ENCODE data around the gene MFAP4. TPM values are rescaled to one million over a fixed set of nuclear protein-coding genes. Genes with fewer than 3 reads are reported as not detected.

The MFAP4 gene
- total RNA-seq, 1 experiment from 2014 or later, result 1.5 TPM

DNA sequence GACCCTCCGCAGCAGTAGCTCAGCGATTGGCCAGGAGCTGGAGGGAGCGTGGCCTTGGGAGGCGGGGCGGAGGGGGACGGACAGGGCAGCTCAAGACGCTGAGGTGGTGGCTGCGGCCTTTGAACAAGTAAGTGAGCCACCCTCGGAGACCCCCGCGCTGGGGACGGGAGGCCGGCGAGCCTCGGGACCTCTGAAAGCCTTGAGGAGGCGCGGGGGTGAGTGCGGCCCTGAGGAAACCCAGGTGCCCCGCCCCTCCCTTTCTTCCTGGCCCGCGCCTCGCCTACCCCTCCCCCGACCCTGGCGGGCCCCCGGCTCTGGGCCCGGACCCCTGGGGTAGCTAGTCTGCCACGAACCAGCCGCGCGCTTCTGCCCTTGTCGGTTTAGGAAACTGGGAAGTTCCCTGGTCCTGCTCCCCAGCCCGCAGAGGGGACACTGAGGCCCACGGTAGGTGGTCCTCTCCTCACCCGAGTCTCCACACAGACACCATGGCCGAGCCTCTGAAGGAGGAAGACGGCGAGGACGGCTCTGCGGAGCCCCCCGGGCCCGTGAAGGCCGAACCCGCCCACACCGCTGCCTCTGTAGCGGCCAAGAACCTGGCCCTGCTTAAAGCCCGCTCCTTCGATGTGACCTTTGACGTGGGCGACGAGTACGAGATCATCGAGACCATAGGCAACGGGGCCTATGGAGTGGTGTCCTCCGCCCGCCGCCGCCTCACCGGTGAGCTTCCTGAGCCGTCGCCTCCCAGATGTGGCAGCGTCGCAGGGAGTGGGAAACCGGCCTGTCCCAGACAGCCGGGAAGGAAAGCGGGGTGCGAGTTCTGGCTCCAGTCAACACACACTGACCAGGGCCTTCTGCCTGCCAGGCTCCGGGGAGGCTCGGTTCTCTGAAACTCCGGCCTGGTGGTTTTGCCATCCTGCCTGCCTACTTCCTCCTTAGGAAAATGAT is 8.3 kb downstream of the MFAP4 start, which contains the start of gene MAPK7:
MAPK7 (plus strand) TSS at position 83 of the 945 bp plus-strand sequence; CDS start at position 486, 403 bp downstream.
- Histone ChIP-seq H3K4me1 (ENCODE audit: insufficient read depth, low read length) (no peaks in the 10 kb centered on the region), H3K79me1 (ENCODE audit: insufficient read depth, low read depth, low read length, poor library complexity, severe bottlenecking) (peaks cover 6% of the 10 kb centered on the region), H2BK12ac (ENCODE audit: insufficient read length, low read depth, low read length) (no peak within 1 kb of the TSS), H3K4ac (ENCODE audit: low read depth, low read length) (no peak within 1 kb of the TSS), H4K8ac (replicated peaks; ENCODE audit: insufficient read length, low read depth, low read length) (no peak within 1 kb of the TSS), H4K20me1 (ENCODE audit: control insufficient read depth, insufficient read depth, insufficient read length) (no peaks in the 10 kb centered on the region), H2AFZ (ENCODE audit: low read length) (no peak within 1 kb of the TSS), H3K9me3 (ENCODE audit: control insufficient read depth, low read depth, low read length) (no peaks in the 10 kb centered on the region), H2AK5ac (ENCODE audit: insufficient read length, low read length) (no peak within 1 kb of the TSS), H3T11ph (ENCODE audit: low read length) (no peak within 1 kb of the TSS), H3K79me2 (ENCODE audit: insufficient read depth, low read length) (peaks cover 4% of the 10 kb centered on the region; the same call in 1 of the 2 replicates), H2BK20ac (ENCODE audit: low read depth, low read length, poor library complexity, severe bottlenecking) (no peak within 1 kb of the TSS), H3K23ac (ENCODE audit: insufficient read length, low read depth, low read length) (no peak within 1 kb of the TSS), H3K27ac (ENCODE audit: insufficient read length, low read depth, low read length) (peak within 1 kb of the TSS; percentile 42), H3K4me2 (ENCODE audit: insufficient read depth, insufficient read length, low read length) (peak within 1 kb of the TSS; percentile 93), H4K5ac (ENCODE audit: insufficient read length, low read depth, low read length) (no peak within 1 kb of the TSS), H3K27me3 (ENCODE audit: insufficient read depth, low read length) (no peaks in the 10 kb centered on the region), H3K23me2 (ENCODE audit: insufficient read length, low read depth, low read length, poor library complexity, severe bottlenecking) (peaks cover 7% of the 10 kb centered on the region), H2BK15ac (ENCODE audit: low read depth, low read length) (no peak within 1 kb of the TSS), H3K56ac (ENCODE audit: insufficient read length, low read depth, low read length) (no peak within 1 kb of the TSS), H4K91ac (ENCODE audit: insufficient read length, low read depth, low read length) (no peak within 1 kb of the TSS), H2BK120ac (ENCODE audit: low read depth, low read length, poor library complexity, severe bottlenecking) (no peak within 1 kb of the TSS), H3K9ac (ENCODE audit: extremely low read depth, insufficient read length, low read length) (peak within 1 kb of the TSS; percentile 73), H3K18ac (ENCODE audit: insufficient read length, low read depth, low read length) (peak within 1 kb of the TSS; percentile 74), H2BK5ac (ENCODE audit: insufficient read length, low read length) (no peak within 1 kb of the TSS), H3K14ac (ENCODE audit: insufficient read depth, low read length) (peak within 1 kb of the TSS; percentile 79)
- Mint-ChIP-seq H3K27me3 (ENCODE audit: low read depth) (no peaks in the 10 kb centered on the region), H3K9me3 (no peaks in the 10 kb centered on the region), H3K27ac (peak within 1 kb of the TSS; percentile 98 to 99 (median 99)), H3K36me3 (ENCODE audit: insufficient read depth in 1 of 3, low read depth in 3 of 3) (peaks cover 26 to 49% (median 45%) of the 10 kb centered on the region in 3 experiments), H3K4me3 (peak within 1 kb of the TSS; percentile 97 to 98), H3K4me1 (peaks cover 13 to 18% of the 10 kb centered on the region in 2 experiments)
- no peak for DNase-seq
- TF ChIP-seq, protein P1, sequence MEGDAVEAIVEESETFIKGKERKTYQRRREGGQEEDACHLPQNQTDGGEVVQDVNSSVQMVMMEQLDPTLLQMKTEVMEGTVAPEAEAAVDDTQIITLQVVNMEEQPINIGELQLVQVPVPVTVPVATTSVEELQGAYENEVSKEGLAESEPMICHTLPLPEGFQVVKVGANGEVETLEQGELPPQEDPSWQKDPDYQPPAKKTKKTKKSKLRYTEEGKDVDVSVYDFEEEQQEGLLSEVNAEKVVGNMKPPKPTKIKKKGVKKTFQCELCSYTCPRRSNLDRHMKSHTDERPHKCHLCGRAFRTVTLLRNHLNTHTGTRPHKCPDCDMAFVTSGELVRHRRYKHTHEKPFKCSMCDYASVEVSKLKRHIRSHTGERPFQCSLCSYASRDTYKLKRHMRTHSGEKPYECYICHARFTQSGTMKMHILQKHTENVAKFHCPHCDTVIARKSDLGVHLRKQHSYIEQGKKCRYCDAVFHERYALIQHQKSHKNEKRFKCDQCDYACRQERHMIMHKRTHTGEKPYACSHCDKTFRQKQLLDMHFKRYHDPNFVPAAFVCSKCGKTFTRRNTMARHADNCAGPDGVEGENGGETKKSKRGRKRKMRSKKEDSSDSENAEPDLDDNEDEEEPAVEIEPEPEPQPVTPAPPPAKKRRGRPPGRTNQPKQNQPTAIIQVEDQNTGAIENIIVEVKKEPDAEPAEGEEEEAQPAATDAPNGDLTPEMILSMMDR (conservative IDR thresholded peaks at IDR 0.05), result no peak
- no CpG with 5 or more reads among the region's 69 CpGs for whole genome bisulfite sequencing (ENCODE audit: extremely low coverage, insufficient read length, low lambda C conversion rate)

Measured in H9 (cell line).